OCI-LY3 (cell line): ENCODE measurements around the gene MPHOSPH6.
"Not testable (repeated sequence)": the region's sequence is repeated elsewhere in the genome, so short reads cannot be mapped to it uniquely, and the experiment has no call there.

Experiments used
- H2AFZ ChIP-seq: fragments of 200-600, 300-600 bp; shearing (Covaris generic); 2 replicates; pipeline ENCODE4 v1.6.0; 2014; ENCODE audit warnings: antibody characterized with exemption, low read depth, low read length
- H3K27ac ChIP-seq: fragments of 200-600, 300-600 bp; sonication (generic); 2 replicates; pipeline ENCODE4 v1.5.1; 2014; ENCODE audit warnings: mild to moderate bottlenecking, low read length, moderate library complexity, mixed read lengths
- H3K27me3 ChIP-seq: fragments of 200-600, 300-600 bp; sonication (generic); 2 replicates; pipeline ENCODE4 v1.6.1; 2014; ENCODE audit warnings: low read depth, low read length, mixed read lengths
- H3K36me3 ChIP-seq: fragments of 200-600, 300-600 bp; sonication (generic); replicated peaks from 2 replicates; pipeline ENCODE3; 2014; ENCODE audit warnings: low read depth, low read length, mixed read lengths
- H3K4me1 ChIP-seq: fragments of 300-600, 200-600 bp; sonication (generic); 2 replicates; pipeline ENCODE4 v1.6.1; 2014; ENCODE audit warnings: low read length, mixed read lengths
- H3K4me2 ChIP-seq: fragments of 200-600, 300-600 bp; sonication (generic); 2 replicates; pipeline ENCODE4 v1.6.1; 2014; ENCODE audit warnings: low read length, mixed read lengths
- H3K4me3 ChIP-seq: fragments of 300-600, 200-600 bp; sonication (generic); 2 replicates; pipeline ENCODE4 v1.5.1; 2014; ENCODE audit warnings: antibody characterized with exemption, mild to moderate bottlenecking, low read length, moderate library complexity
- H3K79me2 ChIP-seq: fragments of 300-600, 200-600 bp; shearing (Covaris generic); 2 replicates; pipeline ENCODE4 v1.6.1; 2014; ENCODE audit warnings: mild to moderate bottlenecking, low read length, mixed read lengths
- H3K9ac ChIP-seq: fragments of 300-600, 200-600 bp; shearing (Covaris generic); 2 replicates; pipeline ENCODE4 v1.6.0; 2014; ENCODE audit warnings: mild to moderate bottlenecking, low read length, moderate library complexity
- H3K9me3 ChIP-seq: fragments of 200-600, 300-600 bp; shearing (Covaris generic); 2 replicates; pipeline ENCODE4 v1.6.1; 2014; ENCODE audit warnings: low read length, mixed read lengths; ENCODE audit not compliant: insufficient read depth
- H4K20me1 ChIP-seq: fragments of 200-600, 300-600 bp; sonication (generic); 2 replicates; pipeline ENCODE4 v1.6.1; 2016; ENCODE audit warnings: low read length, mixed read lengths; ENCODE audit not compliant: insufficient read depth
- EZH2phosphoT487 ChIP-seq: fragments of 200-600 bp; shearing (Covaris generic); IDR thresholded peaks from 2 replicates; pipeline ENCODE4 v1.6.1; 2018; ENCODE audit warnings: antibody characterized with exemption, mixed run types, low read depth
- TF ChIP-seq, protein P1 (sequence below): fragments of 200-600, 300-600 bp; sonication (generic); IDR thresholded peaks from 2 replicates; pipeline ENCODE4 v1.5.1; 2014; ENCODE audit warnings: antibody characterized with exemption, low read length, low read depth

The MPHOSPH6 gene

DNA sequence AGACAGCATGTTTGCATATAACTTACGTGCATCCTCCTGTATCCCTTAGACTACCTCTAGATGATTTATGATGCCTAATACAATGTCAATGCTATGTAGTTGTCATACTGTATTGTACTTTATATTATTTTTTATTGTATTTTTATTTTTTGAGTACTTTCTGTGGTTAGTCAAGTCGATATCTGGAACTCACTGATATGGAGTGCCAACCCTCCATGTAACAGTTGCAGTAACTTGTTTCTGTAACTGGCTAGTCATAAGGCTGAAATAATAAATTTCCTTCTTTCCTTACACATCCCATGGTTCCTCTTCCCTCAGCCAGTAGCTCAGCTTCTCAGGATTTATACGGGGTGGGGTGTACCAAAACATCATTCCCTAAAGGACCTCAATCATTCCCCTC is 23.5 kb downstream of the MPHOSPH6 start:
- H3K36me3 ChIP-seq, result peaks cover 29% of the 10 kb centered on the region
- no peaks in the 10 kb centered on the region for H3K79me2 ChIP-seq
- H3K27ac ChIP-seq, result no peak overlapping the region
- no peak for TF ChIP-seq EZH2phosphoT487
- TF ChIP-seq, protein P1, sequence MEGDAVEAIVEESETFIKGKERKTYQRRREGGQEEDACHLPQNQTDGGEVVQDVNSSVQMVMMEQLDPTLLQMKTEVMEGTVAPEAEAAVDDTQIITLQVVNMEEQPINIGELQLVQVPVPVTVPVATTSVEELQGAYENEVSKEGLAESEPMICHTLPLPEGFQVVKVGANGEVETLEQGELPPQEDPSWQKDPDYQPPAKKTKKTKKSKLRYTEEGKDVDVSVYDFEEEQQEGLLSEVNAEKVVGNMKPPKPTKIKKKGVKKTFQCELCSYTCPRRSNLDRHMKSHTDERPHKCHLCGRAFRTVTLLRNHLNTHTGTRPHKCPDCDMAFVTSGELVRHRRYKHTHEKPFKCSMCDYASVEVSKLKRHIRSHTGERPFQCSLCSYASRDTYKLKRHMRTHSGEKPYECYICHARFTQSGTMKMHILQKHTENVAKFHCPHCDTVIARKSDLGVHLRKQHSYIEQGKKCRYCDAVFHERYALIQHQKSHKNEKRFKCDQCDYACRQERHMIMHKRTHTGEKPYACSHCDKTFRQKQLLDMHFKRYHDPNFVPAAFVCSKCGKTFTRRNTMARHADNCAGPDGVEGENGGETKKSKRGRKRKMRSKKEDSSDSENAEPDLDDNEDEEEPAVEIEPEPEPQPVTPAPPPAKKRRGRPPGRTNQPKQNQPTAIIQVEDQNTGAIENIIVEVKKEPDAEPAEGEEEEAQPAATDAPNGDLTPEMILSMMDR, result no peak
- no peaks in the 10 kb centered on the region for H4K20me1 ChIP-seq
- no peak overlapping the region for H2AFZ ChIP-seq
- H3K4me1 ChIP-seq, result no peaks in the 10 kb centered on the region
- H3K9ac ChIP-seq, result no peak overlapping the region
- no peaks in the 10 kb centered on the region for H3K9me3 ChIP-seq
- H3K4me3 ChIP-seq, result no peak overlapping the region
- H3K4me2 ChIP-seq, result no peak overlapping the region
- no peaks in the 10 kb centered on the region for H3K27me3 ChIP-seq

DNA sequence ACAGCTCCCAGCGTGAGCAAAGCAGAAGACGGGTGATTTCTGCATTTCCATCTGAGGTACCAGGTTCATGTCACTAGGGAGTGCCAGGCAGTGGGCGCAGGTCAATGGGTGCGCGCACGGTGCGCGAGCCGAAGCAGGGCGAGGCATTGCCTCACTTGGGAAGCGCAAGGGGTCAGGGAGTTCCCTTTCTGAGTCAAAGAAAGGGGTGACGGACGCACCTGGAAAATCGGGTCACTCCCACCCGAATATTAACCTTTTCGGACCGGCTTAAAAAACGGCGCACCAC is 30.8 kb downstream of the MPHOSPH6 start:
- H4K20me1 ChIP-seq, H3K79me2 ChIP-seq, H3K27ac ChIP-seq, H3K4me3 ChIP-seq, H2AFZ ChIP-seq, H3K9ac ChIP-seq, H3K4me1 ChIP-seq, H3K4me2 ChIP-seq, H3K9me3 ChIP-seq, H3K27me3 ChIP-seq, H3K36me3 ChIP-seq: not testable (repeated sequence)

DNA sequence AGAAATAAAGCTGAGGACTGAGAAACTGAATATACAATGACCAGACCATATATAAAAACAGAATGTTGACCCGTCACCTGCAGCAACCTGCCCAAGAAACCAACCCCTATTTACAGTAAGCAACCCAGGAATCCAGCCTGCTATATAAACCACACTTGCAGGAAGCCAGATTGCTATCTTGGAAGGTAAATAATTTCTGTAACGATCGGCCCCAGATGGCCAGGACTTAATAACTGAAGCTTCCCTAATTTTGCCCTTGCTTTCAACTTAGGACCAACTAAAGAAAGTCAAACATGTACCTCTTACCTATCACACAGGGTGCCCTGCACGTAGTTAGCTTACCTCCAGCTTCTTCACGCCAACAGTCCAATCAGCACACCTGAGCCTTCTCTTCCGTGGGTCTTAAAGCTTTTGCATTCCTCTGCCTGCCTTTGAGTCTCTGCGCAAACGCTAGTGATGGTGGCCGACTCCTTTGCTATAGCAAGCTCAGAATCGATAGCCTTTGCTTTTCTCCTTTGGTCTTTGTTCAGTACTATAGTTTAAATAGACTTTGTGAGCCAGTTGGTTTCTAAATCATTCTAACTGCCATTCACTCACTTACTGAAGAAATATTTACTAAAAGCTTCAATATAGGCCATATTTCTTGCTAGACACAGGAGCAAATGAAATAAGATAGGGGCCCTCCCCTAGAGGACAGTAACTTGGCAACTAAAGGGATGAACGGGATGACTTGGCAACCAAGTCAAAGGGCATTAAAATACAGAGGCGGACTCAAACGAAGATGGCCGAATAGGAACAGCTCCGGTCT is 31.3 kb downstream of the MPHOSPH6 start:
- Histone ChIP-seq H3K4me3 (no peak overlapping the region), H4K20me1 (no peaks in the 10 kb centered on the region), H3K9ac (no peak overlapping the region), H3K36me3 (peaks cover 3% of the 10 kb centered on the region), H3K9me3 (no peaks in the 10 kb centered on the region), H2AFZ (no peak overlapping the region), H3K27ac (no peak overlapping the region), H3K79me2 (no peaks in the 10 kb centered on the region), H3K4me2 (no peak overlapping the region), H3K4me1 (no peaks in the 10 kb centered on the region), H3K27me3 (no peaks in the 10 kb centered on the region)
- TF ChIP-seq, protein P1, result no peak
- no peak for TF ChIP-seq EZH2phosphoT487

DNA sequence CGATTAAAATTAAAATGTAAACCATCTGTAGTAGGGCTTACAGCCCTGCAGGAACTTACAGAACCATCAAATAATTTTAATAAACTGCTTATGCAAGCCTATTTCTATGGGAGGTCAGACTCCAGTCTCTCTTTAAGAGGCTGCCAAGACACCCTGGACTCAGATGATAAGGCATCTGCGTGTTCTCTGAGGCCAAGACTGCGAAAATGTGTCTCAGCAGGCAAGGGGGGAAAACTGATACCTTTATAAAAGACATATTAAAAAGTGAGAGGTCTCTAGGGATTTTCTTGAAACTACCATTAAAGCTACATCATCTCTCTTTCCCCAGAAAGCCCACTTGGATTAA is 32.2 kb downstream of the MPHOSPH6 start:
- Histone ChIP-seq H3K36me3 (peaks cover 3% of the 10 kb centered on the region), H3K4me1 (no peaks in the 10 kb centered on the region), H2AFZ (no peak overlapping the region), H3K4me2 (no peak overlapping the region), H3K4me3 (no peak overlapping the region), H3K9ac (no peak overlapping the region), H3K9me3 (no peaks in the 10 kb centered on the region), H3K27me3 (no peaks in the 10 kb centered on the region), H3K27ac (no peak overlapping the region), H4K20me1 (no peaks in the 10 kb centered on the region), H3K79me2 (no peaks in the 10 kb centered on the region)
- TF ChIP-seq, protein P1, result no peak
- TF ChIP-seq EZH2phosphoT487, result no peak
